D721Med (cell line): Measurements from ENCODE around the gene PLCZ1.

Source experiments
- DNase-seq: peaks from one replicate; pipeline ENCODE4 v3.0.0; 2011; ENCODE audit warnings: low spot score; ENCODE audit not compliant: insufficient read length
- FAIRE-seq: peaks from 2 replicates; lab custom pipeline; 2011; peaks lifted over from hg19 to GRCh38; lab: Jason Lieb, UNC
- CTCF ChIP-seq: IDR thresholded peaks from 2 replicates; pipeline ENCODE4 v1.5.1; 2012; ENCODE audit warnings: mild to moderate bottlenecking, control low read depth; ENCODE audit not compliant: insufficient read depth; ENCODE audit errors: missing control alignments

The PLCZ1 gene

GRCh38 chr12:18684430-18684829 is 53.4 kb downstream of the PLCZ1 start:
- TF ChIP-seq CTCF, result no peak
- no peak for DNase-seq
- FAIRE-seq, result no peak

DNA sequence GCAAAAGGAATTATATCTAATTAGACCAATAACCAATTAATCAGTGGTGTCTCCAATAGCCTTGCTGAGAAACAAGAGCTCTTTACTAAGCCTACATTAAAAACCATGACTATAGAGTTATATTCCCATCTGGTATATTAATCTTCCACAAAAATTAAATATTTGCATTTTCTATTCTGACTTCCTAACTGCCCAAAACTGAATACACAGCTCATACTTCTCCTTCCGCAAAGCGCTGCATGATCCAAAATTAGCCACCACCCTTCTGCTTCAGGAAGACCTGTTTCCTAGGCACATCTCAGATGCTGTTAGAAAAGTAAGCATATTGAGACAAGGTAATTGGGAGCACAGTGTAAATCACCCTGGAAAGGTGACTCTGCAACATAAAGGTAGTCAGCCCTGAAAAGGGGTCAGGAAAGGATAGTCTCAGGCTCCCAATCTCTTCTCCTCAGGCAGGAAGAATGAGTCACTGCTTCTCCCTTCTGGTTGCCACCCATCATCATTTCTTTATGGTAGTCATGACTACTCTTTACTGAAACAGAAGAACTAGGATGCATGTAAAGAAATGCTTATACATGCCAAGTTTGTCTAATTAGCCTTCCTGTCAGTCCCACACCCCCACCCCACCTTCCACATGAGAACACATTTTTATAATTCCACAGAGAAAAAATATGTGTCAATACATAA is 54.3 kb downstream of the PLCZ1 start:
- no peak for TF ChIP-seq CTCF
- FAIRE-seq, result no peak
- DNase-seq, result no peak

- TF ChIP-seq CTCF, result no peak
- FAIRE-seq, result no peak
- no peak for DNase-seq
Measured at GRCh38 chr12:18681818-18682217, 56.0 kb downstream of the PLCZ1 start.

GRCh38 chr12:18676996-18677588 is 60.7 kb downstream of the PLCZ1 start:
- FAIRE-seq, result no peak
- no peak for TF ChIP-seq CTCF
- no peak for DNase-seq

DNA sequence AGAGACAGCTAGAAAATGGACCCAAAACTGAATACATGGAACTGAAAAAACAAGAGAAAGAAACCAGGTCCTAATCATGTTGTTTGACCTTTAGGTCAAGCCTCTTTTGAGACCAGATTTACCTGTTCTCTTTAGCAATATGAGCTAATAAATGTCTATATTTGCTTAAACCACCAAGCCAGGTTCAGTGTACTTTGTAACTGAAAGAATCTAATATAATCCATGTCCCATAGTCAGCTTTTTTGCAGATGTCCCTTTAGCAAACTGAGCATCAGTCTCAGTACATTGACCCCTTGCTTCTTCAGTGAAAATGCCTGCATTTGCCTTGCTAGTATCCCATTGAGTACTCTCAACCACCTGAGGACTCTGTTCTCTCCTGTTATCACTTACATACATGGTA is 61.7 kb downstream of the PLCZ1 start:
- no peak for DNase-seq
- FAIRE-seq, result no peak
- TF ChIP-seq CTCF, result no peak

DNA sequence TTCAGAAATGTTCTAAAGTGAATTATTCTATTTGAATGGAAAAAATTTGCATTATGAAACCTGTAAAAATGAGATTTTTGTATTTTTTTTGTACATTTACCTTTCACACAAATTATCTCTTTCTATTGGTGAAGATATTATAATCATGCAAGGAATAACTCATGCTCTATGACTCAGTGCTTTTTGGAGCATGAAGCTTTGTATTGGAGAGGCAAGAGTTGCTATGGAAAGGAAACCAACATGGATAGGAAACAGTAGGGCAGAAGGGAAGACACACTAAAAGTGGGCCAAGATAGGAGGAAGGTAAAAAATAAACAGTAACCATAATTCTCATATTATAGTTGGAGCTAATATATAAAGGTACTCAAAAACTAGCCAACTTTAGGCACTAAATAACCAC is 79.0 kb downstream of the PLCZ1 start:
- no peak for TF ChIP-seq CTCF
- FAIRE-seq (peak; percentile 16), DNase-seq (no peak)

- FAIRE-seq (no peak), DNase-seq (no peak)
- TF ChIP-seq CTCF, result no peak
Measured at GRCh38 chr12:18658179-18658578, 79.6 kb downstream of the PLCZ1 start.
